Middle frontal gyrus (tissue), 1 donor: ENCODE measurements around the gene EGFL8.
"Not testable (repeated sequence)": the region's sequence is repeated elsewhere in the genome, so short reads cannot be mapped to it uniquely, and the experiment has no call there.

ENCODE experiments used
- DNase-seq: peaks from one replicate; pipeline ENCODE4 v3.0.0-alpha.2; 2015; ENCODE audit warnings: low spot score; ENCODE audit errors: extremely low spot score

EGFL8 gene

GRCh38 chr6:32195902-32196681, 31.7 kb downstream of the EGFL8 start:
- DNase-seq = peak; percentile 80

- no peak for DNase-seq
These were observed 32.6 kb downstream of the EGFL8 start for GRCh38 chr6:32196682-32197616.

GRCh38 chr6:32198345-32198696, 33.9 kb downstream of the EGFL8 start:
- DNase-seq = no peak

- DNase-seq = no peak
These were observed 34.5 kb downstream of the EGFL8 start for GRCh38 chr6:32198866-32199265.

- DNase-seq = no peak
These were observed 36.5 kb downstream of the EGFL8 start for GRCh38 chr6:32200711-32201475.

GRCh38 chr6:32202186-32202585, 37.8 kb downstream of the EGFL8 start:
- DNase-seq = no peak

GRCh38 chr6:32203426-32204267, 39.3 kb downstream of the EGFL8 start:
- no peak for DNase-seq

GRCh38 chr6:32204268-32204715, 39.9 kb downstream of the EGFL8 start:
- DNase-seq = no peak

- DNase-seq = no peak
These were observed 44.6 kb downstream of the EGFL8 start for GRCh38 chr6:32208996-32209395.

- no peak for DNase-seq
These were observed 45.8 kb downstream of the EGFL8 start for GRCh38 chr6:32210191-32210601.

GRCh38 chr6:32211432-32211831, 47.0 kb downstream of the EGFL8 start:
- not testable (repeated sequence) for DNase-seq

- no peak for DNase-seq
These were observed 47.8 kb downstream of the EGFL8 start for GRCh38 chr6:32212076-32212760.

GRCh38 chr6:32213649-32214048, 49.3 kb downstream of the EGFL8 start:
- no peak for DNase-seq

GRCh38 chr6:32214126-32214525, 49.7 kb downstream of the EGFL8 start:
- no peak for DNase-seq

- DNase-seq = no peak
These were observed 51.2 kb downstream of the EGFL8 start for GRCh38 chr6:32215617-32216016.

- no peak for DNase-seq
These were observed 51.9 kb downstream of the EGFL8 start for GRCh38 chr6:32216285-32216684.

- DNase-seq = no peak
These were observed 52.6 kb downstream of the EGFL8 start for GRCh38 chr6:32216998-32217397.
